AG10803 (cell line): Measurements from ENCODE around the gene SUGP1.
"Not testable (repeated sequence)": the region's sequence is repeated elsewhere in the genome, so short reads cannot be mapped to it uniquely, and the experiment has no call there.

Experiments used
- DNase-seq: peaks from one replicate; pipeline ENCODE4 v3.0.0; 2010; ENCODE audit warnings: low read depth
- H3K4me3 ChIP-seq: 2 replicates; pipeline ENCODE4 v1.5.1; 2011; ENCODE audit warnings: mild to moderate bottlenecking, low read length, control low read depth
- CTCF ChIP-seq: conservative IDR thresholded peaks from 2 replicates; pipeline ENCODE4 v1.5.1; 2011; ENCODE audit warnings: mild to moderate bottlenecking, low read length, control low read depth, inconsistent platforms

SUGP1 gene

GRCh38 chr19:19257836-19258588 lies 62.3 kb downstream of the SUGP1 start:
- no peak overlapping the region for H3K4me3 ChIP-seq
- DNase-seq, result no peak
- no peak for TF ChIP-seq CTCF

- no peak for TF ChIP-seq CTCF
- no peak for DNase-seq
- H3K4me3 ChIP-seq, result no peak overlapping the region
Measured at GRCh38 chr19:19257137-19257536, 63.2 kb downstream of the SUGP1 start.

GRCh38 chr19:19256072-19256969 lies 64.0 kb downstream of the SUGP1 start:
- no peak for TF ChIP-seq CTCF
- H3K4me3 ChIP-seq, result no peak overlapping the region
- no peak for DNase-seq

GRCh38 chr19:19253409-19253808 lies 66.9 kb downstream of the SUGP1 start:
- DNase-seq, H3K4me3 ChIP-seq: not testable (repeated sequence)

GRCh38 chr19:19250196-19250801 lies 70.0 kb downstream of the SUGP1 start:
- TF ChIP-seq CTCF, result no peak
- H3K4me3 ChIP-seq, result no peak overlapping the region

GRCh38 chr19:19240476-19240875 lies 79.8 kb downstream of the SUGP1 start:
- DNase-seq, result no peak
- TF ChIP-seq CTCF, result no peak
- H3K4me3 ChIP-seq, result no peak overlapping the region

More at GRCh38 chr19:19250196-19250801, 70.0 kb downstream of the SUGP1 start:
- no peak for DNase-seq

GRCh38 chr19:19239675-19240074 lies 80.6 kb downstream of the SUGP1 start:
- no peak overlapping the region for H3K4me3 ChIP-seq
- no peak for DNase-seq
- no peak for TF ChIP-seq CTCF
